SU-DHL-6 (cell line): ENCODE results near the gene CELF5.

Experiments used
- EZH2phosphoT487 ChIP-seq: fragments of 200-600 bp; sonication (generic), shearing (Covaris generic); conservative IDR thresholded peaks from 2 replicates; pipeline ENCODE4 v1.6.1; 2018; ENCODE audit warnings: mild to moderate bottlenecking, antibody characterized with exemption, low read length, moderate library complexity, mixed read lengths
- TF ChIP-seq, protein P1 (sequence below): fragments of 200-600 bp; sonication (generic); IDR thresholded peaks from one replicate; pipeline ENCODE4 v1.5.1; 2017; ENCODE audit warnings: antibody characterized with exemption, mild to moderate bottlenecking, low read length, moderate library complexity; ENCODE audit not compliant: insufficient read depth, poor library complexity, severe bottlenecking

GRCh38 chr19:3281026-3281425 is 56.6 kb downstream of the CELF5 start:
- TF ChIP-seq, protein P1, sequence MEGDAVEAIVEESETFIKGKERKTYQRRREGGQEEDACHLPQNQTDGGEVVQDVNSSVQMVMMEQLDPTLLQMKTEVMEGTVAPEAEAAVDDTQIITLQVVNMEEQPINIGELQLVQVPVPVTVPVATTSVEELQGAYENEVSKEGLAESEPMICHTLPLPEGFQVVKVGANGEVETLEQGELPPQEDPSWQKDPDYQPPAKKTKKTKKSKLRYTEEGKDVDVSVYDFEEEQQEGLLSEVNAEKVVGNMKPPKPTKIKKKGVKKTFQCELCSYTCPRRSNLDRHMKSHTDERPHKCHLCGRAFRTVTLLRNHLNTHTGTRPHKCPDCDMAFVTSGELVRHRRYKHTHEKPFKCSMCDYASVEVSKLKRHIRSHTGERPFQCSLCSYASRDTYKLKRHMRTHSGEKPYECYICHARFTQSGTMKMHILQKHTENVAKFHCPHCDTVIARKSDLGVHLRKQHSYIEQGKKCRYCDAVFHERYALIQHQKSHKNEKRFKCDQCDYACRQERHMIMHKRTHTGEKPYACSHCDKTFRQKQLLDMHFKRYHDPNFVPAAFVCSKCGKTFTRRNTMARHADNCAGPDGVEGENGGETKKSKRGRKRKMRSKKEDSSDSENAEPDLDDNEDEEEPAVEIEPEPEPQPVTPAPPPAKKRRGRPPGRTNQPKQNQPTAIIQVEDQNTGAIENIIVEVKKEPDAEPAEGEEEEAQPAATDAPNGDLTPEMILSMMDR = no peak
- no peak for TF ChIP-seq EZH2phosphoT487
